GM23338 (cell line): Measurements from ENCODE around the gene MAP4K4.
A peak's percentile ranks its signal among the peaks of the same experiment; 100 is the strongest.

ENCODE experiments used
- CREB1 ChIP-seq: fragments of 250-450 bp; sonication (Bioruptor Pico); IDR thresholded peaks from 2 replicates; pipeline ENCODE4 v1.5.0; 2020; ENCODE audit warnings: low read depth, mild to moderate bottlenecking, moderate library complexity
- EZH2 ChIP-seq: fragments of 200-600 bp; sonication (generic); IDR thresholded peaks from one replicate; pipeline ENCODE4 v1.8.0; 2017; ENCODE audit warnings: antibody characterized with exemption, mild to moderate bottlenecking, low read depth; ENCODE audit not compliant: unreplicated experiment
- EZH2phosphoT487 ChIP-seq: fragments of 200-600 bp; sonication (generic); IDR thresholded peaks from one replicate; pipeline ENCODE4 v1.8.1; 2018; ENCODE audit warnings: antibody characterized with exemption; ENCODE audit not compliant: unreplicated experiment
- JUNB ChIP-seq: IDR thresholded peaks from one replicate; pipeline ENCODE4 v1.6.1; 2016; ENCODE audit warnings: antibody characterized with exemption; ENCODE audit not compliant: unreplicated experiment
- NANOG ChIP-seq: IDR thresholded peaks from 2 replicates; pipeline ENCODE4 v1.6.1; 2016; ENCODE audit warnings: antibody characterized with exemption, borderline replicate concordance
- POLR2AphosphoS5 ChIP-seq: IDR thresholded peaks from 2 replicates; pipeline ENCODE4 v1.6.1; 2016; ENCODE audit warnings: antibody characterized with exemption, low read depth
- REST ChIP-seq: IDR thresholded peaks from one replicate; pipeline ENCODE4 v1.6.1; 2018; ENCODE audit warnings: antibody characterized with exemption; ENCODE audit not compliant: unreplicated experiment
- STAT1 ChIP-seq: IDR thresholded peaks from one replicate; pipeline ENCODE4 v1.6.1; 2016; ENCODE audit warnings: antibody characterized with exemption; ENCODE audit not compliant: unreplicated experiment
- ZNF331 ChIP-seq: fragments of 250-450 bp; sonication (Bioruptor Pico); IDR thresholded peaks from 2 replicates; pipeline ENCODE4 v1.5.0; 2020; ENCODE audit warnings: low read depth, mild to moderate bottlenecking, moderate library complexity
- ZNF462 ChIP-seq: fragments of 250-450 bp; sonication (Bioruptor Pico); IDR thresholded peaks from 2 replicates; pipeline ENCODE4 v1.5.0; 2020; ENCODE audit warnings: mild to moderate bottlenecking, moderate library complexity
- TF ChIP-seq, protein P1 (sequence below), 2 experiments: fragments of 200-600 bp in 1 of 2; sonication (generic) in 1 of 2; conservative IDR thresholded peaks; 2 replicates each; pipeline versions ENCODE4 v1.5.1 to v1.6.1; 2016 to 2017; ENCODE audit warnings: antibody characterized with exemption in 2 of 2, low read depth in 2 of 2, mild to moderate bottlenecking in 2 of 2, moderate library complexity in 1 of 2
- TF ChIP-seq, protein P2 (sequence below): IDR thresholded peaks from 2 replicates; pipeline ENCODE4 v1.6.1; 2016; ENCODE audit warnings: antibody characterized with exemption

DNA sequence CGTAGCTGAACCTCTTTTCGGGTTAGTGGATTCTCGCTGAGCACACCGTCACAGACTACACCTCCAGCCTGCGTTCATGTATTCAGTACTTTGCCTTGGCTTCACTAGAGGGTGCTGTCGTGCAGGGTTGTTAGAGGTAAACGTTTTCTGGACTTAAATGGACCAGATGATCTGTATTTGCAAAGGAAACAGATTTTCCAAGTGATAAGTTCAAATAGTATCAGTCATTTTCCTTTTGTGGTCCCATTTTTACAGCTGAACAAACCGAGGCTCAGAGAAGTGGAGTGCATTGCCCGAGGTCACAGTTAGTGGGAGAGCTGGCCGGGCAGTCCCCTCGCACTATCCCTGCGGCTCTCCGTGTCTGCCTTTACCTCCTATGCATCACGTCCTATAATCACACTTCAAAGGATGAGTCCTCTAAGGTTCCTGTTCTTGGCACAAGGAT, 125.9 kb downstream of the MAP4K4 start:
- no peak for TF ChIP-seq REST
- TF ChIP-seq, protein P1, sequence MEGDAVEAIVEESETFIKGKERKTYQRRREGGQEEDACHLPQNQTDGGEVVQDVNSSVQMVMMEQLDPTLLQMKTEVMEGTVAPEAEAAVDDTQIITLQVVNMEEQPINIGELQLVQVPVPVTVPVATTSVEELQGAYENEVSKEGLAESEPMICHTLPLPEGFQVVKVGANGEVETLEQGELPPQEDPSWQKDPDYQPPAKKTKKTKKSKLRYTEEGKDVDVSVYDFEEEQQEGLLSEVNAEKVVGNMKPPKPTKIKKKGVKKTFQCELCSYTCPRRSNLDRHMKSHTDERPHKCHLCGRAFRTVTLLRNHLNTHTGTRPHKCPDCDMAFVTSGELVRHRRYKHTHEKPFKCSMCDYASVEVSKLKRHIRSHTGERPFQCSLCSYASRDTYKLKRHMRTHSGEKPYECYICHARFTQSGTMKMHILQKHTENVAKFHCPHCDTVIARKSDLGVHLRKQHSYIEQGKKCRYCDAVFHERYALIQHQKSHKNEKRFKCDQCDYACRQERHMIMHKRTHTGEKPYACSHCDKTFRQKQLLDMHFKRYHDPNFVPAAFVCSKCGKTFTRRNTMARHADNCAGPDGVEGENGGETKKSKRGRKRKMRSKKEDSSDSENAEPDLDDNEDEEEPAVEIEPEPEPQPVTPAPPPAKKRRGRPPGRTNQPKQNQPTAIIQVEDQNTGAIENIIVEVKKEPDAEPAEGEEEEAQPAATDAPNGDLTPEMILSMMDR (conservative IDR thresholded peaks at IDR 0.05; ENCODE audit: low read depth in 2 of 2), result peak; percentile 76 to 82
- no peak for TF ChIP-seq ZNF462 (CRISPR knock-in tag)
- no peak for TF ChIP-seq EZH2
- no peak for TF ChIP-seq POLR2AphosphoS5
- no peak for TF ChIP-seq CREB1 (CRISPR knock-in tag)
- no peak for TF ChIP-seq EZH2phosphoT487
- TF ChIP-seq ZNF331 (CRISPR knock-in tag), result no peak
- TF ChIP-seq JUNB, result no peak
- no peak for TF ChIP-seq STAT1
- TF ChIP-seq, protein P2, sequence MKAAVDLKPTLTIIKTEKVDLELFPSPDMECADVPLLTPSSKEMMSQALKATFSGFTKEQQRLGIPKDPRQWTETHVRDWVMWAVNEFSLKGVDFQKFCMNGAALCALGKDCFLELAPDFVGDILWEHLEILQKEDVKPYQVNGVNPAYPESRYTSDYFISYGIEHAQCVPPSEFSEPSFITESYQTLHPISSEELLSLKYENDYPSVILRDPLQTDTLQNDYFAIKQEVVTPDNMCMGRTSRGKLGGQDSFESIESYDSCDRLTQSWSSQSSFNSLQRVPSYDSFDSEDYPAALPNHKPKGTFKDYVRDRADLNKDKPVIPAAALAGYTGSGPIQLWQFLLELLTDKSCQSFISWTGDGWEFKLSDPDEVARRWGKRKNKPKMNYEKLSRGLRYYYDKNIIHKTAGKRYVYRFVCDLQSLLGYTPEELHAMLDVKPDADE, result no peak
- TF ChIP-seq NANOG, result no peak
